A204.1 (cell line): ENCODE results near the gene CDH22.

Experiments
- FAIRE-seq: peaks from 2 replicates; lab custom pipeline; 2012; peaks lifted over from hg19 to GRCh38; lab: Jason Lieb, UNC

The CDH22 gene

GRCh38 chr20:46308258-46309157 lies at the start of gene CDH22:
CDH22 (minus strand) TSS chr20:46308498; CDS start chr20:46251294, 57,204 bp downstream.
- FAIRE-seq, result no peak

GRCh38 chr20:46357030-46357514 lies 48.8 kb upstream of the CDH22 start:
- FAIRE-seq, result no peak

- no peak for FAIRE-seq
These were observed 48.1 kb upstream of the CDH22 start for GRCh38 chr20:46356195-46357029.

- no peak for FAIRE-seq
These were observed 47.5 kb upstream of the CDH22 start for GRCh38 chr20:46355778-46356177.

- no peak for FAIRE-seq
These were observed 46.8 kb upstream of the CDH22 start for GRCh38 chr20:46354920-46355654.

- no peak for FAIRE-seq
These were observed 45.9 kb upstream of the CDH22 start for GRCh38 chr20:46354207-46354555.

- FAIRE-seq, result no peak
These were observed 45.4 kb upstream of the CDH22 start for GRCh38 chr20:46353500-46354206.

GRCh38 chr20:46352370-46352938 lies 44.2 kb upstream of the CDH22 start:
- no peak for FAIRE-seq

GRCh38 chr20:46351357-46352058 lies 43.2 kb upstream of the CDH22 start:
- FAIRE-seq, result no peak

GRCh38 chr20:46350986-46351267 lies 42.6 kb upstream of the CDH22 start:
- no peak for FAIRE-seq

- FAIRE-seq, result no peak
These were observed 42.1 kb upstream of the CDH22 start for GRCh38 chr20:46350201-46350985.

- FAIRE-seq, result no peak
These were observed 41.4 kb upstream of the CDH22 start for GRCh38 chr20:46349742-46350056.

- FAIRE-seq, result no peak
These were observed 40.9 kb upstream of the CDH22 start for GRCh38 chr20:46349035-46349741.

- FAIRE-seq, result no peak
These were observed 39.8 kb upstream of the CDH22 start for GRCh38 chr20:46347841-46348803.

GRCh38 chr20:46346770-46347169 lies 38.5 kb upstream of the CDH22 start:
- FAIRE-seq, result no peak

GRCh38 chr20:46344488-46345162 lies 36.3 kb upstream of the CDH22 start:
- no peak for FAIRE-seq

GRCh38 chr20:46343975-46344357 lies 35.7 kb upstream of the CDH22 start:
- FAIRE-seq, result no peak
